ENCODE data around the gene NALF2. TPM values are rescaled to one million over a fixed set of nuclear protein-coding genes. Genes with fewer than 3 reads are reported as not detected.

Gene NALF2
- 3.4 TPM for total RNA-seq

DNA sequence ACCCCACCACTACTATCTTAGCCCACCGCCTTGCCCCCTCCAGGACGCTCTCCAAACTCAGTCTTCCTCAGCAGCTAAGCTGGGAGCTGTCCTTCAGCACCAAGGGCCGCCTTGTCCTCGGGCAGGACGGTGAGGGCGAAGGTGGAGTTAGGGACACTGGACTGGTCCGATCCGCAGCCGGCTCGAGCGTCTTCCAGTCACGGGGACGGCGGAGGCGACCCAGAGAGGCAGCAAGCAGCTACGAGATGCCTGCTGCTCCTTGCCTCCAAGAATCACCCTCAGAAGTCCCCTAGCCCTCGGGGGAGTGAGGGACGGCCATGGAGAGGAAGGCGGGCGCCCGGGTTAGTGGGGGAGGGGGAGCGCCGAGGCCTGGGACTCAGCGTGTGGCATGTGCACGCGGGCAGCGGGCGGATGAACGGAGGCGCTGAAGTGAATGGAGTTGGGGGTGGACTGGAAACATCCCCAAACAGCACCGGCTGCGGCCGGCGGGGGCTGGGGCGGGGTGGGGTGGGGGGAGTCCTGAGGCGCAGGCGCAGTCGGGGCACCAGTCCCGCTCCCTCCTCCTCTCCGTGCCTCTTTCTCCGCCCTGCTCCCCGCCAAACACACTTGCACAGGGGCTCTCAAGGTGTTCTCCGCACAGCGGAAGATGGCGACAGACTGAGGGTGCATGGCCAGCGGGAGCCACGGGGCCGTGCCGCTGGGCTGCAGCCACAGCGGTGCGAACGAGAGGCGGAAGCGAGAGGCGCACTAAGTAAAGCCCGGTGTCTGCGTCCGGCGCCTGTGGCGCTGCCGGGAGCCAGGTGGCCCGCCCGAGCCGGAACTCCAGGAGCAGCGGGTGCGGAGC lies at the start of gene NALF2:
Gene NALF2, plus strand, starts transcription at position 545 of the 844 bp plus-strand sequence. CDS start 957 bp downstream, outside the sequence.

Other genes with a start within 250 kb of the NALF2 start
- gene EDA, start 111.8 kb downstream of the NALF2 start, total RNA-seq: 4.7 TPM

All from parietal lobe (tissue), 1 donor.